HepG2 (cell line): ENCODE data around the gene EMILIN1. TPM values are rescaled to one million over a fixed set of nuclear protein-coding genes. Genes with fewer than 3 reads are reported as not detected.
A peak's percentile ranks its signal among the peaks of the same experiment; 100 is the strongest.

Experiments used
- ATF7-NPFF ChIP-seq: sonication (generic); formaldehyde crosslinking; IDR thresholded peaks from 2 replicates; pipeline ENCODE4 v1.8.1; 2023; ENCODE audit warnings: mild to moderate bottlenecking, low read depth, missing genetic modification reagents, moderate library complexity
- CBX2 ChIP-seq, 2 experiments: fragments of 200-600 bp in 1 of 2; sonication (generic); formaldehyde crosslinking in 1 of 2; IDR thresholded peaks; 2 replicates each; pipeline versions ENCODE4 v1.7.0 to v1.8.1; 2018 to 2022; ENCODE audit warnings: low read depth in 2 of 2, low read length in 1 of 2, mild to moderate bottlenecking in 1 of 2, missing genetic modification reagents in 1 of 2
- KLF11 ChIP-seq: IDR thresholded peaks from 2 replicates; pipeline ENCODE4 v1.6.1; 2016; ENCODE audit warnings: missing compliant biosample characterization
- NBN ChIP-seq: fragments of 450-650 bp; conservative IDR thresholded peaks from 2 replicates; pipeline ENCODE4 v1.6.1; 2017
- PAX8 ChIP-seq: sonication (generic); formaldehyde crosslinking; IDR thresholded peaks from 2 replicates; pipeline ENCODE4 v1.8.0; 2022; ENCODE audit warnings: mild to moderate bottlenecking, missing genetic modification reagents, borderline replicate concordance
- SSRP1 ChIP-seq: IDR thresholded peaks from 2 replicates; pipeline ENCODE4 v1.6.1; 2016; ENCODE audit warnings: control low read depth
- TP53 ChIP-seq: sonication (generic); formaldehyde crosslinking; conservative IDR thresholded peaks from 2 replicates; pipeline ENCODE4 v1.4.0; 2020; ENCODE audit warnings: missing genetic modification reagents
- YEATS4 ChIP-seq: sonication (generic); formaldehyde crosslinking; IDR thresholded peaks from 2 replicates; pipeline ENCODE4 v1.4.0; 2020; ENCODE audit warnings: missing genetic modification reagents, borderline replicate concordance
- ZNF33B ChIP-seq: sonication (generic); formaldehyde crosslinking; IDR thresholded peaks from 2 replicates; pipeline ENCODE4 v1.5.1; 2020; ENCODE audit warnings: mild to moderate bottlenecking, missing genetic modification reagents
- ZNF768 ChIP-seq: sonication (generic); formaldehyde crosslinking; IDR thresholded peaks from 2 replicates; pipeline ENCODE4 v1.4.0; 2020; ENCODE audit warnings: missing genetic modification reagents
- polyA plus RNA-seq, 8 experiments: library from polyadenylated mRNA; depleted of rRNA in 3 of 8; stranded (reverse) in 7 of 8; unstranded in 1 of 8; fragments of >200 nt; fragmentation: Illumina TruSeq in 4 of 8; extraction: Trizol in 4 of 8; gene quantifications; 2 replicates each; pipeline versions ENCODE4 v1.2.1 to v1.2.3, GENCODE V29; 2011 to 2016; ENCODE audit warnings: low read depth in 4 of 8, missing spikeins in 1 of 8, mixed read lengths in 1 of 8; ENCODE audit not compliant: insufficient read depth in 1 of 8
- total RNA-seq, 5 experiments: library from RNA; depleted of rRNA; stranded (reverse); fragments of >200 nt; fragmentation: Illumina TruSeq; extraction: Trizol; gene quantifications; 2 replicates each; pipeline ENCODE4 v1.2.3, GENCODE V29; 2016; ENCODE audit warnings: low read depth in 1 of 5
- TF ChIP-seq, protein P1 (sequence below): IDR thresholded peaks from 2 replicates; pipeline ENCODE4 v1.6.1; 2012; ENCODE audit warnings: low read length, improper control_type of control experiment
- TF ChIP-seq, protein P2 (sequence below): sonication (generic); formaldehyde crosslinking; IDR thresholded peaks from 2 replicates; pipeline ENCODE4 v1.4.0; 2020; ENCODE audit warnings: missing genetic modification reagents, low read depth, mild to moderate bottlenecking, borderline replicate concordance
- TF ChIP-seq, protein P3 (sequence below): sonication (generic); formaldehyde crosslinking; IDR thresholded peaks from 2 replicates; pipeline ENCODE4 v1.4.0; 2020; ENCODE audit warnings: missing genetic modification reagents
- TF ChIP-seq, protein P4 (sequence below): sonication (generic); formaldehyde crosslinking; IDR thresholded peaks from 2 replicates; pipeline ENCODE4 v1.5.0; 2020; ENCODE audit warnings: mild to moderate bottlenecking, missing genetic modification reagents, borderline replicate concordance
- TF ChIP-seq, protein P5 (sequence below): sonication (generic); formaldehyde crosslinking; IDR thresholded peaks from 2 replicates; pipeline ENCODE4 v1.9.0; 2021; ENCODE audit warnings: missing genetic modification reagents, mild to moderate bottlenecking, borderline replicate concordance

The EMILIN1 gene
- total and polyA plus RNA-seq, 2 of the 13 experiments (the other 11 are each of a cell fraction or from before 2014, with no cell fraction given): 8.1 to 9.7 TPM

DNA sequence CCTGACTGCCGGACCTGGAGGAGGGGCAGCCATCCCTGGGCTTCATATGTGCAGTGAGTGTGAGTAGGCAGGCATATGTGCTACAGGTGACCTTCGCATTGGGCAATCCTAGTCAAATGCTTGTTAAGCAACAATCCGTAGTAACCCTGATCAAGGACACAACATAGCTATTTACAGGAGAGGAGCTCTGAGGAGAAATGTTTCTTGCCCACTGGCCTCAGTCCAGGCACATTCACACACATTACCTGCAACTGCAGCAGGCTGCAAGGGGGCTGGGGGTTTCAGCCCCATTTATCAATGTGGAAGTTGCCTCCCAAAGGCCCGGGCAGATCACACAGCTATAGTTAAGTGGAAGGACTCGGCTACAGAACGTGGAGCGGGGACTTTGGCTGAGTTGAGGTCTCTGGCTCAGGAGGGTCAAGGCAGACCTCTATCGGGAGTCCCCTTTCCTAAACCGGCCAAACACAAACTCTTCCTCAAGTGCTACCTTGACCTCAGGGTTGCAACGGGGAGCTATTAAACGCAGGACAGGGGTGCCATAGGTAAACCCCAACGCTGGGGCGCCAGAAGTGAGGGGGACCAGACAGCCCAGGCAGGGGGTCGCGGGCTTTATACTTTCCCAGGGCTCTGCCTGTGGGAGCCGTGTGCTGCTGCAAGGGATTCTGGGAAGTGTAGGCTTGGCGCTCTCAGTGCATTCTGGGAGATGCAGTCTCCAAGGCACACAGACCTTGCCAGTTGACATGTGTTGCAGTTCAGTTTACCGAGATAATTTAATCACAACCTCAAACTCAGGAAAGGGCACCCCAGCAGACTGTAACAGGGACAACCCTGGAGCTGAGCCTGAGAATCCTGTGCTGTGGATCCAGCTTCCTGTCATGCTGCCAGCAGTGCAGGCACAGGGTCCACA lies 17.6 kb downstream of the EMILIN1 start (continued):
- TF ChIP-seq, protein P1, sequence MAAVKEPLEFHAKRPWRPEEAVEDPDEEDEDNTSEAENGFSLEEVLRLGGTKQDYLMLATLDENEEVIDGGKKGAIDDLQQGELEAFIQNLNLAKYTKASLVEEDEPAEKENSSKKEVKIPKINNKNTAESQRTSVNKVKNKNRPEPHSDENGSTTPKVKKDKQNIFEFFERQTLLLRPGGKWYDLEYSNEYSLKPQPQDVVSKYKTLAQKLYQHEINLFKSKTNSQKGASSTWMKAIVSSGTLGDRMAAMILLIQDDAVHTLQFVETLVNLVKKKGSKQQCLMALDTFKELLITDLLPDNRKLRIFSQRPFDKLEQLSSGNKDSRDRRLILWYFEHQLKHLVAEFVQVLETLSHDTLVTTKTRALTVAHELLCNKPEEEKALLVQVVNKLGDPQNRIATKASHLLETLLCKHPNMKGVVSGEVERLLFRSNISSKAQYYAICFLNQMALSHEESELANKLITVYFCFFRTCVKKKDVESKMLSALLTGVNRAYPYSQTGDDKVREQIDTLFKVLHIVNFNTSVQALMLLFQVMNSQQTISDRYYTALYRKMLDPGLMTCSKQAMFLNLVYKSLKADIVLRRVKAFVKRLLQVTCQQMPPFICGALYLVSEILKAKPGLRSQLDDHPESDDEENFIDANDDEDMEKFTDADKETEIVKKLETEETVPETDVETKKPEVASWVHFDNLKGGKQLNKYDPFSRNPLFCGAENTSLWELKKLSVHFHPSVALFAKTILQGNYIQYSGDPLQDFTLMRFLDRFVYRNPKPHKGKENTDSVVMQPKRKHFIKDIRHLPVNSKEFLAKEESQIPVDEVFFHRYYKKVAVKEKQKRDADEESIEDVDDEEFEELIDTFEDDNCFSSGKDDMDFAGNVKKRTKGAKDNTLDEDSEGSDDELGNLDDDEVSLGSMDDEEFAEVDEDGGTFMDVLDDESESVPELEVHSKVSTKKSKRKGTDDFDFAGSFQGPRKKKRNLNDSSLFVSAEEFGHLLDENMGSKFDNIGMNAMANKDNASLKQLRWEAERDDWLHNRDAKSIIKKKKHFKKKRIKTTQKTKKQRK: no peak
- TF ChIP-seq NBN (no peak), ZNF33B (CRISPR knock-in tag) (peak; percentile 93), YEATS4 (CRISPR knock-in tag) (peak; percentile 86), ATF7-NPFF (CRISPR knock-in tag) (peak; percentile 79), TP53 (CRISPR knock-in tag) (0 out of 2 replicates have a peak, but pooled peaks have one; percentile 81), PAX8 (CRISPR knock-in tag) (no peak), KLF11 (CRISPR knock-in tag) (no peak), SSRP1 (CRISPR knock-in tag) (peak; percentile 94; the same call in 1 of the 2 replicates), ZNF768 (CRISPR knock-in tag) (no peak), CBX2 (IDR thresholded peaks at IDR 0.05; ENCODE audit: low read depth, low read length) (no peak), CBX2 (CRISPR knock-in tag; IDR thresholded peaks at IDR 0.05; ENCODE audit: low read depth) (no peak)
- TF ChIP-seq, protein P2, sequence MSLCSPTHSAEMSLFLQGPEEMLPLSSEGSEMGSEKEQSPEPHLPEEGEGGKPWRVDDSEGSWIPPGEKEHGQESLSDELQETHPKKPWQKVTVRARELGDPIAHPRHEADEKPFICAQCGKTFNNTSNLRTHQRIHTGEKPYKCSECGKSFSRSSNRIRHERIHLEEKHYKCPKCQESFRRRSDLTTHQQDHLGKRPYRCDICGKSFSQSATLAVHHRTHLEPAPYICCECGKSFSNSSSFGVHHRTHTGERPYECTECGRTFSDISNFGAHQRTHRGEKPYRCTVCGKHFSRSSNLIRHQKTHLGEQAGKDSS (CRISPR knock-in tag): peak; percentile 60; the same call in 1 of the 2 replicates
- TF ChIP-seq, protein P3, sequence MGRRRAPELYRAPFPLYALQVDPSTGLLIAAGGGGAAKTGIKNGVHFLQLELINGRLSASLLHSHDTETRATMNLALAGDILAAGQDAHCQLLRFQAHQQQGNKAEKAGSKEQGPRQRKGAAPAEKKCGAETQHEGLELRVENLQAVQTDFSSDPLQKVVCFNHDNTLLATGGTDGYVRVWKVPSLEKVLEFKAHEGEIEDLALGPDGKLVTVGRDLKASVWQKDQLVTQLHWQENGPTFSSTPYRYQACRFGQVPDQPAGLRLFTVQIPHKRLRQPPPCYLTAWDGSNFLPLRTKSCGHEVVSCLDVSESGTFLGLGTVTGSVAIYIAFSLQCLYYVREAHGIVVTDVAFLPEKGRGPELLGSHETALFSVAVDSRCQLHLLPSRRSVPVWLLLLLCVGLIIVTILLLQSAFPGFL: peak; percentile 24; the same call in 1 of the 2 replicates
- TF ChIP-seq, protein P4, sequence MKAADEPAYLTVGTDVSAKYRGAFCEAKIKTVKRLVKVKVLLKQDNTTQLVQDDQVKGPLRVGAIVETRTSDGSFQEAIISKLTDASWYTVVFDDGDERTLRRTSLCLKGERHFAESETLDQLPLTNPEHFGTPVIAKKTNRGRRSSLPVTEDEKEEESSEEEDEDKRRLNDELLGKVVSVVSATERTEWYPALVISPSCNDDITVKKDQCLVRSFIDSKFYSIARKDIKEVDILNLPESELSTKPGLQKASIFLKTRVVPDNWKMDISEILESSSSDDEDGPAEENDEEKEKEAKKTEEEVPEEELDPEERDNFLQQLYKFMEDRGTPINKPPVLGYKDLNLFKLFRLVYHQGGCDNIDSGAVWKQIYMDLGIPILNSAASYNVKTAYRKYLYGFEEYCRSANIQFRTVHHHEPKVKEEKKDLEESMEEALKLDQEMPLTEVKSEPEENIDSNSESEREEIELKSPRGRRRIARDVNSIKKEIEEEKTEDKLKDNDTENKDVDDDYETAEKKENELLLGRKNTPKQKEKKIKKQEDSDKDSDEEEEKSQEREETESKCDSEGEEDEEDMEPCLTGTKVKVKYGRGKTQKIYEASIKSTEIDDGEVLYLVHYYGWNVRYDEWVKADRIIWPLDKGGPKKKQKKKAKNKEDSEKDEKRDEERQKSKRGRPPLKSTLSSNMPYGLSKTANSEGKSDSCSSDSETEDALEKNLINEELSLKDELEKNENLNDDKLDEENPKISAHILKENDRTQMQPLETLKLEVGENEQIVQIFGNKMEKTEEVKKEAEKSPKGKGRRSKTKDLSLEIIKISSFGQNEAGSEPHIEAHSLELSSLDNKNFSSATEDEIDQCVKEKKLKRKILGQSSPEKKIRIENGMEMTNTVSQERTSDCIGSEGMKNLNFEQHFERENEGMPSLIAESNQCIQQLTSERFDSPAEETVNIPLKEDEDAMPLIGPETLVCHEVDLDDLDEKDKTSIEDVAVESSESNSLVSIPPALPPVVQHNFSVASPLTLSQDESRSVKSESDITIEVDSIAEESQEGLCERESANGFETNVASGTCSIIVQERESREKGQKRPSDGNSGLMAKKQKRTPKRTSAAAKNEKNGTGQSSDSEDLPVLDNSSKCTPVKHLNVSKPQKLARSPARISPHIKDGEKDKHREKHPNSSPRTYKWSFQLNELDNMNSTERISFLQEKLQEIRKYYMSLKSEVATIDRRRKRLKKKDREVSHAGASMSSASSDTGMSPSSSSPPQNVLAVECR: peak; percentile 82
- TF ChIP-seq, protein P5, sequence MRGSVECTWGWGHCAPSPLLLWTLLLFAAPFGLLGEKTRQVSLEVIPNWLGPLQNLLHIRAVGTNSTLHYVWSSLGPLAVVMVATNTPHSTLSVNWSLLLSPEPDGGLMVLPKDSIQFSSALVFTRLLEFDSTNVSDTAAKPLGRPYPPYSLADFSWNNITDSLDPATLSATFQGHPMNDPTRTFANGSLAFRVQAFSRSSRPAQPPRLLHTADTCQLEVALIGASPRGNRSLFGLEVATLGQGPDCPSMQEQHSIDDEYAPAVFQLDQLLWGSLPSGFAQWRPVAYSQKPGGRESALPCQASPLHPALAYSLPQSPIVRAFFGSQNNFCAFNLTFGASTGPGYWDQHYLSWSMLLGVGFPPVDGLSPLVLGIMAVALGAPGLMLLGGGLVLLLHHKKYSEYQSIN: no peak; the same call in 1 of the 2 replicates
